ENCODE data around the gene BRIP1. TPM values are rescaled to one million over a fixed set of nuclear protein-coding genes. Genes with fewer than 3 reads are reported as not detected.

Gene BRIP1
- total and polyA plus RNA-seq, 4 donors = 0.21 to 4.3 (median 0.82) TPM

DNA sequence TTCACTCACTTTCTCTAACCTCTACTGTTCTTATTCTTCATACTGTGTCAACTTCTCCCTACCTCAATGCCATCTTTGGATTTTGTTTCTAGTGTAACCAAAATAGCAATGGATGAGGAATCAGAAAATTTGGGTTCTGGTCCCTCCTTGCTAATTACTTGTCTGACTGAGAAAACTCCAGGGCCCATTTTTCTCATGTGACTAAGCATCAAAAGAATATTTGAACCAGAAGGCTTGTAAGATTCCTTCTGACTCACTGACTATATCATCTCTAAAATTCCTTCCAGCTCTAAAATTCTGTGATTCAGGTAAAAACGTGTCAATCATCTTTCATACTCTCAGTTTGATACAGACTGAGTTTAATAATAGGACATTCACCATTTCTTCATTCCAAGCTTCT is 57.9 kb downstream of the BRIP1 start:
- H3K4me3 ChIP-seq = no peak overlapping the region
- WGBS, 2 donors = 77 to 93% methylated on average over 1 of the region's 1 CpG
- no peak for TF ChIP-seq CTCF (IDR thresholded peaks at IDR 0.05; ENCODE audit: control extremely low read depth, extremely low read depth)
- no peak overlapping the region for H3K27ac ChIP-seq (ENCODE audit: low read depth in 1 of 2, low read length in 1 of 2)
- H3K4me1 ChIP-seq (ENCODE audit: control insufficient read depth in 5 of 5, insufficient read depth in 5 of 5, low read length in 5 of 5) = peaks cover 0 to 15% (median 0%) of the 10 kb centered on the region in 5 donors
- H3K9me3 ChIP-seq (ENCODE audit: control insufficient read depth in 4 of 4, insufficient read depth in 3 of 4, low read length in 3 of 4) = no peaks in the 10 kb centered on the region
- no peak overlapping the region for H3K9ac ChIP-seq (ENCODE audit: insufficient read depth in 1 of 2, low read length in 2 of 2)
- no peak for DNase-seq
- H3K36me3 ChIP-seq (ENCODE audit: control insufficient read depth in 4 of 4, insufficient read depth in 4 of 4, low read length in 4 of 4) = peaks cover 0 to 4% (median 0%) of the 10 kb centered on the region in 4 donors
- ATAC-seq (ENCODE audit: insufficient read depth, low FRiP score) = no peak
- H3K27me3 ChIP-seq (ENCODE audit: control insufficient read depth in 3 of 3, insufficient read depth in 3 of 3, low read length in 2 of 3) = no peaks in the 10 kb centered on the region

DNA sequence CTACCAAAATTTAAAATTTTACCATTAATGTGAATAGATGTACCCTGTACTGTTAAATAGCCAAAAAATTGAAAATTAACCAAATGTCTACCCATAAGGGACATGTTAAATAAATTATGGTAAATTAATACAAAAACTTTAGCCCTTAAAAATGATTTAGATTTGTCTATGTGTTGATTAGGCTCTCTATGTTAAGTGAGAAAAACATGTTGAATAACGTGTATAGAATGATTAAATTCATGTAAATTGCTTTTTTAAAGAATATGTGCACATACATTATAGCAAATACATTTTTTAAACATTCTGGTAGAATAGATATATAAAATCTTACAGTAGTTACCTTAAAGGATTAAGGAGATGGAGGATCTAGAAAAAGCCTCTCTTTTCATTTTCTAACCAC is 59.5 kb downstream of the BRIP1 start:
- H3K9ac ChIP-seq (ENCODE audit: insufficient read depth in 1 of 2, low read length in 2 of 2) = no peak overlapping the region
- H3K4me1 ChIP-seq (ENCODE audit: control insufficient read depth in 5 of 5, insufficient read depth in 5 of 5, low read length in 5 of 5) = peaks cover 0 to 5% (median 0%) of the 10 kb centered on the region in 5 donors
- no peak overlapping the region for H3K27ac ChIP-seq (ENCODE audit: low read depth in 1 of 2, low read length in 1 of 2)
- no peak for DNase-seq
- no peak for ATAC-seq (ENCODE audit: insufficient read depth, low FRiP score)
- TF ChIP-seq CTCF (IDR thresholded peaks at IDR 0.05; ENCODE audit: control extremely low read depth, extremely low read depth) = no peak
- peaks cover 0 to 4% (median 0%) of the 10 kb centered on the region in 4 donors for H3K36me3 ChIP-seq (ENCODE audit: control insufficient read depth in 4 of 4, insufficient read depth in 4 of 4, low read length in 4 of 4)
- H3K4me3 ChIP-seq = no peak overlapping the region
- WGBS, 2 donors = 94 to 96% methylated on average over 1 of the region's 1 CpG
- no peaks in the 10 kb centered on the region for H3K9me3 ChIP-seq (ENCODE audit: control insufficient read depth in 4 of 4, insufficient read depth in 3 of 4, low read length in 3 of 4)
- H3K27me3 ChIP-seq (ENCODE audit: control insufficient read depth in 3 of 3, insufficient read depth in 3 of 3, low read length in 2 of 3) = no peaks in the 10 kb centered on the region

- no peak overlapping the region for H3K9ac ChIP-seq (ENCODE audit: insufficient read depth in 1 of 2, low read length in 2 of 2)
- H3K27ac ChIP-seq (ENCODE audit: low read depth in 1 of 2, low read length in 1 of 2) = no peak overlapping the region
- H3K4me1 ChIP-seq (ENCODE audit: control insufficient read depth in 5 of 5, insufficient read depth in 5 of 5, low read length in 5 of 5) = peaks cover 0 to 5% (median 0%) of the 10 kb centered on the region in 5 donors
- no peak for ATAC-seq (ENCODE audit: insufficient read depth, low FRiP score)
- no peaks in the 10 kb centered on the region for H3K9me3 ChIP-seq (ENCODE audit: control insufficient read depth in 4 of 4, insufficient read depth in 3 of 4, low read length in 3 of 4)
- 98 to 99% methylated on average over 6 of the region's 6 CpGs for WGBS, 2 donors
- no peaks in the 10 kb centered on the region for H3K27me3 ChIP-seq (ENCODE audit: control insufficient read depth in 3 of 3, insufficient read depth in 3 of 3, low read length in 2 of 3)
- DNase-seq = no peak
- TF ChIP-seq CTCF (IDR thresholded peaks at IDR 0.05; ENCODE audit: control extremely low read depth, extremely low read depth) = no peak
- H3K36me3 ChIP-seq (ENCODE audit: control insufficient read depth in 4 of 4, insufficient read depth in 4 of 4, low read length in 4 of 4) = peaks cover 0 to under 1% (median 0%) of the 10 kb centered on the region in 4 donors
- H3K4me3 ChIP-seq = no peak overlapping the region
Measured at GRCh38 chr17:61803216-61803615, 60.1 kb downstream of the BRIP1 start.

- no peaks in the 10 kb centered on the region for H3K9me3 ChIP-seq (ENCODE audit: control insufficient read depth in 4 of 4, insufficient read depth in 3 of 4, low read length in 3 of 4)
- DNase-seq (no peak), ATAC-seq (ENCODE audit: insufficient read depth, low FRiP score) (no peak)
- H3K36me3 ChIP-seq (ENCODE audit: control insufficient read depth in 4 of 4, insufficient read depth in 4 of 4, low read length in 4 of 4) = no peaks in the 10 kb centered on the region
- WGBS, 2 donors = 100% methylated on average over 1 of the region's 1 CpG
- H3K4me1 ChIP-seq (ENCODE audit: control insufficient read depth in 5 of 5, insufficient read depth in 5 of 5, low read length in 5 of 5) = no peaks in the 10 kb centered on the region
- no peak overlapping the region for H3K4me3 ChIP-seq
- no peak overlapping the region for H3K9ac ChIP-seq (ENCODE audit: insufficient read depth in 1 of 2, low read length in 2 of 2)
- no peak overlapping the region for H3K27ac ChIP-seq (ENCODE audit: low read depth in 1 of 2, low read length in 1 of 2)
- no peaks in the 10 kb centered on the region for H3K27me3 ChIP-seq (ENCODE audit: control insufficient read depth in 3 of 3, insufficient read depth in 3 of 3, low read length in 2 of 3)
- TF ChIP-seq CTCF (IDR thresholded peaks at IDR 0.05; ENCODE audit: control extremely low read depth, extremely low read depth) = no peak
Measured at GRCh38 chr17:61799812-61800484, 63.4 kb downstream of the BRIP1 start.

Data from lung (tissue), 12 donors.